Transverse colon (tissue), 4 donors: ENCODE results near the gene TMEM212.

Experiments used
- CTCF ChIP-seq, 5 experiments: fragments of 200-600 bp in 3 of 5; fragments of 450-650 bp in 2 of 5; sonication (generic) in 3 of 5; IDR thresholded peaks; 1 replicate in 2 of 5; 2 replicates in 3 of 5; pipeline ENCODE4 v1.5.1; 2016 to 2017; ENCODE audit warnings: antibody characterized with exemption in 5 of 5, inconsistent platforms in 3 of 5, mild to moderate bottlenecking in 2 of 5, moderate library complexity in 1 of 5
- EP300 ChIP-seq: sonication (generic); formaldehyde crosslinking; IDR thresholded peaks from one replicate; pipeline ENCODE4 v1.6.1; 2017; ENCODE audit warnings: antibody characterized with exemption, low read depth
- POLR2AphosphoS5 ChIP-seq, 3 donors: sonication (generic); formaldehyde crosslinking; IDR thresholded peaks; one replicate each; pipeline ENCODE4 v1.6.1; 2016; ENCODE audit warnings: antibody characterized with exemption in 3 of 3

GRCh38 chr3:171904829-171905228 is 61.7 kb downstream of the TMEM212 start:
- TF ChIP-seq CTCF (IDR thresholded peaks at IDR 0.05) (no peak), POLR2AphosphoS5 (IDR thresholded peaks at IDR 0.05) (no peak), EP300 (no peak)
